ENCODE data around the gene PDPK1.
"Not testable (repeated sequence)": the region's sequence is repeated elsewhere in the genome, so short reads cannot be mapped to it uniquely, and the experiment has no call there.

DNA sequence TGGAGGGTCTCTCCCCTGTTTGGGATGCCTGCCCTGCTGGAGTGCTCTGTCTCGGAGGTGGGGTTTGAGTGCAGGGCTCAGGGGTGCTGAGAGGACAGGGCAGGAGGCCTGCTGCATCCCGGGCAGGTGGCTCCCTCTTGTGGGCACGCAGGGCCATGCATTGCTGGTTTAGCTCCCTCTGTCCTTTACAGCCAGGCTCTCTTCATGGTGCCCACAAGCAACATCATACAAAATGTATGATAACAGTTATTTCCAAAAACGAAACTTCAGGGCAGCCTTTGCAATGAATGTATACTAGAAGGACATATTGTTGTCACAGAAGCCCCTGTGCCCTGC, 22.9 kb downstream of the PDPK1 start:
- TF ChIP-seq, protein P1, sequence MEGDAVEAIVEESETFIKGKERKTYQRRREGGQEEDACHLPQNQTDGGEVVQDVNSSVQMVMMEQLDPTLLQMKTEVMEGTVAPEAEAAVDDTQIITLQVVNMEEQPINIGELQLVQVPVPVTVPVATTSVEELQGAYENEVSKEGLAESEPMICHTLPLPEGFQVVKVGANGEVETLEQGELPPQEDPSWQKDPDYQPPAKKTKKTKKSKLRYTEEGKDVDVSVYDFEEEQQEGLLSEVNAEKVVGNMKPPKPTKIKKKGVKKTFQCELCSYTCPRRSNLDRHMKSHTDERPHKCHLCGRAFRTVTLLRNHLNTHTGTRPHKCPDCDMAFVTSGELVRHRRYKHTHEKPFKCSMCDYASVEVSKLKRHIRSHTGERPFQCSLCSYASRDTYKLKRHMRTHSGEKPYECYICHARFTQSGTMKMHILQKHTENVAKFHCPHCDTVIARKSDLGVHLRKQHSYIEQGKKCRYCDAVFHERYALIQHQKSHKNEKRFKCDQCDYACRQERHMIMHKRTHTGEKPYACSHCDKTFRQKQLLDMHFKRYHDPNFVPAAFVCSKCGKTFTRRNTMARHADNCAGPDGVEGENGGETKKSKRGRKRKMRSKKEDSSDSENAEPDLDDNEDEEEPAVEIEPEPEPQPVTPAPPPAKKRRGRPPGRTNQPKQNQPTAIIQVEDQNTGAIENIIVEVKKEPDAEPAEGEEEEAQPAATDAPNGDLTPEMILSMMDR (IDR thresholded peaks at IDR 0.05), result peak; percentile 51
- not testable (repeated sequence) for TF ChIP-seq EZH2phosphoT487, EZH2 (IDR thresholded peaks at IDR 0.05)
